ENCODE results near the gene PRTFDC1. TPM values are rescaled to one million over a fixed set of nuclear protein-coding genes. Genes with fewer than 3 reads are reported as not detected.
A peak's percentile ranks its signal among the peaks of the same experiment; 100 is the strongest.

The PRTFDC1 gene
- total RNA-seq, 4 donors from 2014 or later: 0.31 to 5.4 (median 2.3) TPM; not detected in 1

- Histone ChIP-seq H3K9me3 (no peaks in the 10 kb centered on the region), H3K27me3 (no peaks in the 10 kb centered on the region), H3K4me3 (no peak overlapping the region), H3K4me1 (peaks cover 0 to 14% of the 10 kb centered on the region in 2 donors), H3K36me3 (no peaks in the 10 kb centered on the region), H3K27ac (no peak overlapping the region)
- TF ChIP-seq CTCF (IDR thresholded peaks at IDR 0.05 in 4 of 5, conservative IDR thresholded peaks at IDR 0.05 in 1 of 5) (no peak), POLR2A (IDR thresholded peaks at IDR 0.05) (no peak)
- no peak for ATAC-seq
- intact Hi-C loops (cut with DNase I; ENCODE audit: low total_unique reads): no loop called here
- no peak for DNase-seq
- in situ Hi-C loops (cut with MboI; ENCODE audit: low sequenced_read_pairs in 4 of 4): no loop called here
Measured at GRCh38 chr10:24902400-24902728, 50.0 kb downstream of the PRTFDC1 start.

GRCh38 chr10:24901686-24902399 lies 50.6 kb downstream of the PRTFDC1 start:
- intact Hi-C loops (cut with DNase I; ENCODE audit: low total_unique reads) (no loop called here), in situ Hi-C loops (cut with MboI; ENCODE audit: low sequenced_read_pairs in 4 of 4) (no loop called here)
- no peak overlapping the region for H3K4me3 ChIP-seq
- ATAC-seq: peak; percentile 58 to 80
- TF ChIP-seq POLR2A (IDR thresholded peaks at IDR 0.05) (no peak), CTCF (IDR thresholded peaks at IDR 0.05 in 4 of 5, conservative IDR thresholded peaks at IDR 0.05 in 1 of 5) (no peak)
- H3K27me3 ChIP-seq: no peaks in the 10 kb centered on the region
- peaks cover 0 to 14% of the 10 kb centered on the region in 2 donors for H3K4me1 ChIP-seq
- H3K9me3 ChIP-seq: no peaks in the 10 kb centered on the region
- H3K27ac ChIP-seq: no peak overlapping the region
- H3K36me3 ChIP-seq: no peaks in the 10 kb centered on the region
- DNase-seq: peak in 1 of 2 donors; percentile 34

GRCh38 chr10:24900888-24901685 lies 51.3 kb downstream of the PRTFDC1 start:
- in situ Hi-C loops (cut with MboI; ENCODE audit: low sequenced_read_pairs in 4 of 4): no loop called here

GRCh38 chr10:24899571-24899970 lies 52.8 kb downstream of the PRTFDC1 start:
- H3K4me3 ChIP-seq: no peak overlapping the region
- in situ Hi-C loops (cut with MboI; ENCODE audit: low sequenced_read_pairs in 4 of 4): no loop called here
- no peak for DNase-seq
- intact Hi-C loops (cut with DNase I; ENCODE audit: low total_unique reads): no loop called here
- peaks cover 0 to 14% of the 10 kb centered on the region in 2 donors for H3K4me1 ChIP-seq
- no peak for ATAC-seq
- H3K9me3 ChIP-seq: no peaks in the 10 kb centered on the region
- TF ChIP-seq CTCF (IDR thresholded peaks at IDR 0.05 in 4 of 5, conservative IDR thresholded peaks at IDR 0.05 in 1 of 5) (no peak), POLR2A (IDR thresholded peaks at IDR 0.05) (no peak)
- no peaks in the 10 kb centered on the region for H3K27me3 ChIP-seq
- H3K36me3 ChIP-seq: no peaks in the 10 kb centered on the region
- no peak overlapping the region for H3K27ac ChIP-seq

More at GRCh38 chr10:24900888-24901685, 51.3 kb downstream of the PRTFDC1 start:
- H3K9me3 ChIP-seq: no peaks in the 10 kb centered on the region
- no peak overlapping the region for H3K4me3 ChIP-seq
- no peaks in the 10 kb centered on the region for H3K27me3 ChIP-seq
- H3K27ac ChIP-seq: no peak overlapping the region
- DNase-seq (no peak), ATAC-seq (no peak)
- intact Hi-C loops (cut with DNase I; ENCODE audit: low total_unique reads): no loop called here
- H3K4me1 ChIP-seq: peaks cover 0 to 14% of the 10 kb centered on the region in 2 donors
- TF ChIP-seq POLR2A (IDR thresholded peaks at IDR 0.05): no peak
- no peak for TF ChIP-seq CTCF (IDR thresholded peaks at IDR 0.05 in 4 of 5, conservative IDR thresholded peaks at IDR 0.05 in 1 of 5)
- H3K36me3 ChIP-seq: no peaks in the 10 kb centered on the region
